ENCODE data around the gene LEAP2. TPM values are rescaled to one million over a fixed set of nuclear protein-coding genes. Genes with fewer than 3 reads are reported as not detected.

Gene LEAP2
- total RNA-seq, 1 donor from 2014 or later = 4.3 TPM

DNA sequence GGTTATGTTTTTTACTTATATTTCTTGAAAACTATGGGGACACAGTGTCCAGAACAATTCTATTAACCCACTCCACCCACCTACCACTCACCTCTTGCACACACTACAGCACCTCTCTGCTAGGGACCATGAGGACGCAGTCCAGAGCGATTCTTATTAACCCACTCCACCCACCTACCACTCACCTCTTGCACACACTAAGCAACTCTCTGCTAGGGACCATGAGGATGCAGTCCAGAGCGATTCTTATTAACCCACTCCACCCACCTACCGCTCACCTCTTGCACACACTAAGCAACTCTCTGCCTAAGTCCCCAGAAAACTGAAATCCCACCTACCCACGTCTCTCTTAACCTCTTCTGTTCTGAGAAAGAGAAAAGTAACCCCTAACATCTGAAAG is 40.9 kb upstream of the LEAP2 start:
- intact Hi-C loops (cut with micrococcal nuclease) = no loop called here
- H3K4me3 Mint-ChIP-seq (ENCODE audit: low read depth) = no peak overlapping the region
- peaks cover 9% of the 10 kb centered on the region for H3K4me1 Mint-ChIP-seq (ENCODE audit: low read depth)
- no peaks in the 10 kb centered on the region for H3K9me3 Mint-ChIP-seq
- H3K27me3 Mint-ChIP-seq (ENCODE audit: low read depth) = peaks cover 44% of the 10 kb centered on the region
- no peaks in the 10 kb centered on the region for H3K36me3 Mint-ChIP-seq (ENCODE audit: low read depth)
- no peak overlapping the region for H3K27ac Mint-ChIP-seq
- DNase-seq (ENCODE audit: low spot score) = no peak

DNA sequence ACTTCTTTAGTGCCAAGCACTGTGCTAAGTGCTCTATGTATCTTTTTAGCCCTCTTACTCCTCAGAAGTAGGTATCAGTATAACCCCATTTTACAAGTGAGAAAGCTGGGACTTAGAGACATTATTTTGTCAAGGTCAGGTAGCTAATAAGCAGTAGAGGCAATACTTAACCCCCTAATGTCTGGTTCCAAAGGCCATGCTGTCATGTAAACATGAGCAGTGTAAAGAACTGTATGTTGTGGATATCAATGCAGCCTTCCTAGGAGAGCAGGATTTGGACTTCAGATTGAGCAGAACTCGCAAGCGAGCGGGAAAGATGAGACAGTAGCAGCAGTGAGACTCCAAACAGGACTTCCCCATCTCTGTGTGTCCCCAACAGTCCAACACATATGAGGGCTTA is 39.4 kb upstream of the LEAP2 start:
- H3K27ac Mint-ChIP-seq = no peak overlapping the region
- no peaks in the 10 kb centered on the region for H3K9me3 Mint-ChIP-seq
- H3K27me3 Mint-ChIP-seq (ENCODE audit: low read depth) = peaks cover 35% of the 10 kb centered on the region
- no peaks in the 10 kb centered on the region for H3K36me3 Mint-ChIP-seq (ENCODE audit: low read depth)
- H3K4me1 Mint-ChIP-seq (ENCODE audit: low read depth) = peaks cover 4% of the 10 kb centered on the region
- intact Hi-C loops (cut with micrococcal nuclease) = no loop called here
- no peak for DNase-seq (ENCODE audit: low spot score)
- H3K4me3 Mint-ChIP-seq (ENCODE audit: low read depth) = no peak overlapping the region

- H3K9me3 Mint-ChIP-seq = no peaks in the 10 kb centered on the region
- H3K36me3 Mint-ChIP-seq (ENCODE audit: low read depth) = no peaks in the 10 kb centered on the region
- no peak for DNase-seq (ENCODE audit: low spot score)
- intact Hi-C loops (cut with micrococcal nuclease) = no loop called here
- H3K4me3 Mint-ChIP-seq (ENCODE audit: low read depth) = no peak overlapping the region
- H3K27ac Mint-ChIP-seq = no peak overlapping the region
- peaks cover 18% of the 10 kb centered on the region for H3K27me3 Mint-ChIP-seq (ENCODE audit: low read depth)
- H3K4me1 Mint-ChIP-seq (ENCODE audit: low read depth) = no peaks in the 10 kb centered on the region
Observed at GRCh38 chr5:132836852-132837251, 36.6 kb upstream of the LEAP2 start.

DNA sequence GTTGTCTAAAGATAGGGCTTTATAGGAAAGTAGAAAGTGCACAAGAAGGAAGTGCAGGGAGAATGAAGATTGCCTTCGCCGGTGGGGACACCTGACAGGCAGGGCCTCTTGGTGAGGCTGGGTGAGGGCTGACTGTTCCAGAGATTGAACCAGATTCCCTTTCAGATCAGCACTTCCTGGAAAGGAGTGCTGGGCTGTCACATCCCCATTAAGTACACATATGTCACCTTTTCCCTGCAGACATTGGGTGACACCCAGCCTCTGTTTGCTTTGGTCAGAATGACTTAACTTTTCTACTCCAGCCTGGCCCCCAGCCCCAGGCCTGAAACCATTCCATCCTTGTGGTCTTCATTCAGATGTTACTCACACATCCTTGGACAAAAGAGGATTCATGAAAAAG is 35.6 kb upstream of the LEAP2 start:
- Mint-ChIP-seq H3K36me3 (ENCODE audit: low read depth) (no peaks in the 10 kb centered on the region), H3K9me3 (no peaks in the 10 kb centered on the region), H3K4me1 (ENCODE audit: low read depth) (no peaks in the 10 kb centered on the region), H3K27me3 (ENCODE audit: low read depth) (peaks cover 14% of the 10 kb centered on the region), H3K4me3 (ENCODE audit: low read depth) (no peak overlapping the region), H3K27ac (no peak overlapping the region)
- DNase-seq (ENCODE audit: low spot score) = no peak
- intact Hi-C loops (cut with micrococcal nuclease) = no loop called here

- H3K27me3 Mint-ChIP-seq (ENCODE audit: low read depth) = peaks cover 9% of the 10 kb centered on the region
- intact Hi-C loops (cut with micrococcal nuclease) = no loop called here
Observed at GRCh38 chr5:132838516-132839282, 34.8 kb upstream of the LEAP2 start.

GRCh38 chr5:132839426-132840301 is 33.8 kb upstream of the LEAP2 start:
- intact Hi-C loops (cut with micrococcal nuclease) = no loop called here
- Mint-ChIP-seq H3K27me3 (ENCODE audit: low read depth) (peaks cover 5% of the 10 kb centered on the region), H3K4me1 (ENCODE audit: low read depth) (no peaks in the 10 kb centered on the region), H3K36me3 (ENCODE audit: low read depth) (no peaks in the 10 kb centered on the region), H3K4me3 (ENCODE audit: low read depth) (no peak overlapping the region), H3K9me3 (no peaks in the 10 kb centered on the region), H3K27ac (no peak overlapping the region)
- DNase-seq (ENCODE audit: low spot score) = no peak

More at GRCh38 chr5:132838516-132839282, 34.8 kb upstream of the LEAP2 start:
- H3K4me3 Mint-ChIP-seq (ENCODE audit: low read depth) = no peak overlapping the region
- no peak for DNase-seq (ENCODE audit: low spot score)
- no peaks in the 10 kb centered on the region for H3K36me3 Mint-ChIP-seq (ENCODE audit: low read depth)
- H3K9me3 Mint-ChIP-seq = no peaks in the 10 kb centered on the region
- H3K4me1 Mint-ChIP-seq (ENCODE audit: low read depth) = no peaks in the 10 kb centered on the region
- H3K27ac Mint-ChIP-seq = no peak overlapping the region

DNA sequence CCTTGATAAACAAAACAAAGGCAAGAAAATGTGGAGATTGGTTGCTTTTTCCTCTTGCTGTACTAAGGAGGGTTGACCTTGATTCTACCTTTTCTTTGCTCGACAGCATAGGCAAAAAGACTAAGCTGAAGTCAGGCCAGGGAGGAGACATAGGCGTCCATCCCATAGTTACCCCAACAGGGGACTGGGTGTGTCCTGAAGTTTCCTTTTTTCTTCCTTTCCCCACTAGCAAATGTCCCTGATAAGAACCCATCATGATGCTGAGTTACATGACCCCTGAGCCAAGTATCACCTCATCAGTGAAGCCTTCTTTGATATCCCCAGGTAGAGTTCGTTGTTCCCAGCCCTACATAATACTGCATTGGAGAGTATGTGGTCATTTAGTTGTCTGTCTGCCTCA is 33.2 kb upstream of the LEAP2 start:
- H3K27ac Mint-ChIP-seq = no peak overlapping the region
- no peaks in the 10 kb centered on the region for H3K4me1 Mint-ChIP-seq (ENCODE audit: low read depth)
- no peaks in the 10 kb centered on the region for H3K36me3 Mint-ChIP-seq (ENCODE audit: low read depth)
- H3K27me3 Mint-ChIP-seq (ENCODE audit: low read depth) = peaks cover 5% of the 10 kb centered on the region
- H3K9me3 Mint-ChIP-seq = no peaks in the 10 kb centered on the region
- DNase-seq (ENCODE audit: low spot score) = no peak
- intact Hi-C loops (cut with micrococcal nuclease) = no loop called here
- H3K4me3 Mint-ChIP-seq (ENCODE audit: low read depth) = no peak overlapping the region

DNA sequence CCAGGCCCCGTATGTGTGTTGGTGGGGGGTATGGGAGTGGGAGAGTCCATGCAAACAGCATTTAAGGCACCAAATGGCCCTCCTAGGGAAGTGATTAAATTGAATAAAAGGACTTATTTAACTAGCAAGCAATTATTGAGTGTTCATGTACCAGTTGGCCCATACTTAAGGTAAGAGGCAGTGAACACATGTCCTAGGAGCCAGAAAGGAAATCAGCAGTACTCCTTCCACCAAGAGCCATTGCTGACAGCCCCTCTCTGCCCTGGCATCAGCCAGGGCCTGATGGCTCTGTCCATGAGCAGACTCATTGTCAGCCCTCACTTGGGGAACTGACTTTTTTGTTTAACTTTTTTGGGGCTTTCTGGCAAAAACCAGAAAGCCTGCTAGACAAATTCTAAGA is 32.6 kb upstream of the LEAP2 start:
- no peak overlapping the region for H3K27ac Mint-ChIP-seq
- no peaks in the 10 kb centered on the region for H3K9me3 Mint-ChIP-seq
- H3K36me3 Mint-ChIP-seq (ENCODE audit: low read depth) = no peaks in the 10 kb centered on the region
- DNase-seq (ENCODE audit: low spot score) = no peak
- H3K4me1 Mint-ChIP-seq (ENCODE audit: low read depth) = no peaks in the 10 kb centered on the region
- H3K4me3 Mint-ChIP-seq (ENCODE audit: low read depth) = no peak overlapping the region
- intact Hi-C loops (cut with micrococcal nuclease) = no loop called here
- H3K27me3 Mint-ChIP-seq (ENCODE audit: low read depth) = peaks cover 5% of the 10 kb centered on the region

GRCh38 chr5:132841305-132841704 is 32.2 kb upstream of the LEAP2 start:
- H3K27ac Mint-ChIP-seq = no peak overlapping the region
- peaks cover 5% of the 10 kb centered on the region for H3K27me3 Mint-ChIP-seq (ENCODE audit: low read depth)
- intact Hi-C loops (cut with micrococcal nuclease) = no loop called here
- H3K36me3 Mint-ChIP-seq (ENCODE audit: low read depth) = no peaks in the 10 kb centered on the region
- H3K4me1 Mint-ChIP-seq (ENCODE audit: low read depth) = no peaks in the 10 kb centered on the region
- no peak overlapping the region for H3K4me3 Mint-ChIP-seq (ENCODE audit: low read depth)
- no peak for DNase-seq (ENCODE audit: low spot score)
- H3K9me3 Mint-ChIP-seq = no peaks in the 10 kb centered on the region

- no peak overlapping the region for H3K27ac Mint-ChIP-seq
- H3K9me3 Mint-ChIP-seq = no peaks in the 10 kb centered on the region
- no peak overlapping the region for H3K4me3 Mint-ChIP-seq (ENCODE audit: low read depth)
- no peaks in the 10 kb centered on the region for H3K36me3 Mint-ChIP-seq (ENCODE audit: low read depth)
- H3K27me3 Mint-ChIP-seq (ENCODE audit: low read depth) = peaks cover 13% of the 10 kb centered on the region
- DNase-seq (ENCODE audit: low spot score) = no peak
- no peaks in the 10 kb centered on the region for H3K4me1 Mint-ChIP-seq (ENCODE audit: low read depth)
- intact Hi-C loops (cut with micrococcal nuclease) = no loop called here
Observed at GRCh38 chr5:132848270-132848669, 25.2 kb upstream of the LEAP2 start.

DNA sequence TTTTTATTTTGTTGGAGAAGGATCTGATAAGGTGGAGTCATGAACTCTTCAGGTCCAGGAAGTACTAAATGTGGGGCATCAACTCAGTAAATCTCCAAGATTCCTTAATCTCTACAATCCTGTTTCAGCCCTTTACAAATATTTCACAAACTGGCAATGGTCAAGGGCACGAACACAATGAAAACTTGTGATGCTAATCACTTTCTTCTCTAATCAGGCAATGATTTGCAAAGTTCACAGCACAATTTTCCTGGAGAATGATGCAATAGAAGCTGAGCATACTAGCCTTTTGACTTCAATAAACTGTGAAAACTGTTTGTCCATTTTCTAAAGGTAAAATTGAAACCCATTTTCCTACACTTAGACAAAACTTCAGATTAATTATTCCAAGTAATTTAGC is 24.1 kb upstream of the LEAP2 start:
- Mint-ChIP-seq H3K4me1 (ENCODE audit: low read depth) (peaks cover 2% of the 10 kb centered on the region), H3K9me3 (no peaks in the 10 kb centered on the region), H3K27ac (no peak overlapping the region), H3K4me3 (ENCODE audit: low read depth) (no peak overlapping the region), H3K36me3 (ENCODE audit: low read depth) (no peaks in the 10 kb centered on the region), H3K27me3 (ENCODE audit: low read depth) (peaks cover 15% of the 10 kb centered on the region)
- intact Hi-C loops (cut with micrococcal nuclease) = no loop called here
- DNase-seq (ENCODE audit: low spot score) = no peak

DNA sequence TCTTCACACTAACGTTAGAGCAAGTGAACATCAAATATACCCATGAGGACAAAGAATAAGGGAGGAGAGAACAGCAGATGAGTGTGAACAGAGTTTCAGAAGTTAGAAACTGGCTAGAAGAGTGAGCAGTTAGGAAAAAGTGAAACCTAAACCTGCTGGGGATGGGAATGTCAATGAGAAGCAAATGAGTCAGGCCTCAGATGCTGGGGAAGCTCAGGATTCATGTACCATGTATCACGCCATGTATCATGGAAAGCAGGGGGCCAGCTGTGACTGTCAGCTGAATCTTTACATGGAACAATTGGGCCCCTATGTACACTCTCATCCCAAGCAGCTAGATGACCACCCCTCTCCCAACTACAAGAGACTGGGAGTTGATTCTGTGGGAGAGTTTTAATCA is 23.4 kb upstream of the LEAP2 start:
- Mint-ChIP-seq H3K36me3 (ENCODE audit: low read depth) (no peaks in the 10 kb centered on the region), H3K27me3 (ENCODE audit: low read depth) (peaks cover 16% of the 10 kb centered on the region), H3K4me3 (ENCODE audit: low read depth) (no peak overlapping the region)

DNA sequence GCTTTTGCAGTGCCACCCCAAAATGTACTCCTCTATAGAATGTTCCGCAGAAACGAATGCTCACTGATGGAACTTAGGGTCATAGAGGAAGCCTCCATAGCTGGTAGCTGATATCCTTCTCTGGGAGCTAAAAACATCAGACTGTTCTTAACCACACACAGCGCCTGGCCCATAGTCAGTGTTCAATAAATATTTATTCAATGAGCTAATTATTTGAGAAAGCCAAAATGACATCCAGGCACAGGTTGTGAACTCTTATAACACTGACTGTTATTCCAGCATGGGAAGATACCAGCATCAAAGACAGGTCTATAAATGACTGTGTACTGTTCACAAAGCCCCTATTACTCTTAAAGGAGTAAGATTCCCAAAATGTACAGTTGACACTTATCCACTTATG is 20.1 kb upstream of the LEAP2 start:
- DNase-seq (ENCODE audit: low spot score) = no peak
- no peaks in the 10 kb centered on the region for H3K9me3 Mint-ChIP-seq
- peaks cover 4% of the 10 kb centered on the region for H3K4me1 Mint-ChIP-seq (ENCODE audit: low read depth)
- no peak overlapping the region for H3K4me3 Mint-ChIP-seq (ENCODE audit: low read depth)
- H3K36me3 Mint-ChIP-seq (ENCODE audit: low read depth) = no peaks in the 10 kb centered on the region
- peaks cover 23% of the 10 kb centered on the region for H3K27me3 Mint-ChIP-seq (ENCODE audit: low read depth)
- intact Hi-C loops (cut with micrococcal nuclease) = no loop called here
- no peak overlapping the region for H3K27ac Mint-ChIP-seq

More for the DNA sequence above, 23.4 kb upstream of the LEAP2 start:
- no peak overlapping the region for H3K27ac Mint-ChIP-seq
- peaks cover 4% of the 10 kb centered on the region for H3K4me1 Mint-ChIP-seq (ENCODE audit: low read depth)
- no peak for DNase-seq (ENCODE audit: low spot score)
- intact Hi-C loops (cut with micrococcal nuclease) = no loop called here
- H3K9me3 Mint-ChIP-seq = no peaks in the 10 kb centered on the region

Measured in activated T-helper 2 cell treated with anti-CD3 and anti-CD28 coated beads, Interferon-gamma antibody, Interleukin-2, Interleukin-4, amounts not matched to agents 10 μg/mL and 5 μg/mL and 100 μg/mL, durations not matched to agents 14 hours and 24 hours and 36 hours (primary cell).